ENCODE data around the gene TBC1D2.

TBC1D2 gene

DNA sequence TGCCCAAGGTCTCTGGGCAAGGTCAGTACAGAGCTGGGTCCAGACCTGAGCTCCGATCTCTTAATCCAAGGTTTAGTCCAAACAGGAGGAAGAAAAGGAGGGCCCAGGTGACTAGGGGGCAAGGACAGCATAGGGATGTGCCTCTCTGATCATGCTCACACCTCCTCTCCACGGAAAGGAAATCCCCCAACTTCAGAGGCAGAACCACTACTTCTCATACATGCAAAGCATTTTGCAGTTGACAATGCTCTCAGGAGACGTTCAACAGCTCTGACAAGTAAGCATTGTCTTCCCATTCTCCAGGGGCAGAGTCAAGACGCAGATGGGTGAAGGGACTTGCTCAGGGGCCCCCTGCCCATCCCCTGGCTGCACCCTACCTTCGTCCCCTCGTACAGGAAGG, 54.3 kb downstream of the TBC1D2 start:
- no peak overlapping the region for H3K4me3 ChIP-seq

DNA sequence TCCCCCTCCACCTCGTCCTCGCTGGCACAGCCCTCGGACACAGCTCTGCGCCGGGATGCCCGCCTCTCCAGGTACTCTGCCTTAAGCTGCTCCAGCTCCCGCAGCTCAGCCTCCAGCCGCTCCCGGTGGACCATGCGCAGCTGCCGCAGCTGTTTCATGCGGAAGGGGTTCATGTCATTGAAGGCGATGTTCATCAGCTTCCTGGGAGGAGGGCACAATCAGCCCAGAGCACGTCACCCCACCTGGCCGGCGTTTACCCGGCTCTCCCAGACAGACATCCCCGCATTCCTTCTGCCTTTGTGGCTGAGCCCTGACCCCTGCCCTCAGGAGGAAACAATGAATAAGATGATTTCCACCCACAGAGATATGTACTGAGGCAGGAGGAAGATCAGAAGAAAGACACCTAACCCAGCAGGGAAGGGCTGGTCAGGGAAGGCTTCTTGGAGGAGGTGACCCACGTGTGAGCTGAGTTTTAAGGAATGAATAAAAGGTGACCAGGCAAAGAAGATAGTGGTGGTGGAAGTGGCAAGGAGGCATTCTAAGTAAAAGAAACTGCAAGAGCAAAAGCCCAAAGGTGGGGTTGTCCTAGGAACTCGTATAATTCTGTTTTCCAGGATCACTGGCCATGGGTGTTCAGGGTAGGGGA, 55.9 kb downstream of the TBC1D2 start:
- Histone ChIP-seq H3K27ac (no peak overlapping the region), H3K4me3 (no peak overlapping the region)

More for the DNA sequence above, 54.3 kb downstream of the TBC1D2 start:
- H3K27ac ChIP-seq = no peak overlapping the region

DNA sequence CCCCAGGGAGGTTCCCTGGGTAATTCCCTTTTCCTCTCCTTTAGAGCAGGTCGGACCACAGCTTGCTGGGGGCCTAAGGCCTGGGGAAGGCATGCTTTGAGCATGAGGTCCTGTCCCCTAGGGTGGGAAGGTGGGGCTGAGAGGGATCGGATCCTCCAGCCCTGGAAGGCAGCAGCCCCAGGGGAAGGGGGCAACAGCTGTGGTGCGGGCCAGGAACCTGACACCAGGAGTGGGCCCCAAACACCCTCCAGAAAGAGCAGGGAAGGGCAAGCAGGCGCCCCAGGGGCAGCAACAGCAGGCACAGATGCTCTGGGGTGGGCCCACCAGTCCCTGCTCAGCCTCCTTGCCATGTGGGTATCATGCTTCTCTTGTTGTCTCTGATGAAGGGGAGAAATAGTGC, 59.8 kb downstream of the TBC1D2 start:
- H3K4me3 ChIP-seq = no peak overlapping the region
- H3K27ac ChIP-seq = no peak overlapping the region

DNA sequence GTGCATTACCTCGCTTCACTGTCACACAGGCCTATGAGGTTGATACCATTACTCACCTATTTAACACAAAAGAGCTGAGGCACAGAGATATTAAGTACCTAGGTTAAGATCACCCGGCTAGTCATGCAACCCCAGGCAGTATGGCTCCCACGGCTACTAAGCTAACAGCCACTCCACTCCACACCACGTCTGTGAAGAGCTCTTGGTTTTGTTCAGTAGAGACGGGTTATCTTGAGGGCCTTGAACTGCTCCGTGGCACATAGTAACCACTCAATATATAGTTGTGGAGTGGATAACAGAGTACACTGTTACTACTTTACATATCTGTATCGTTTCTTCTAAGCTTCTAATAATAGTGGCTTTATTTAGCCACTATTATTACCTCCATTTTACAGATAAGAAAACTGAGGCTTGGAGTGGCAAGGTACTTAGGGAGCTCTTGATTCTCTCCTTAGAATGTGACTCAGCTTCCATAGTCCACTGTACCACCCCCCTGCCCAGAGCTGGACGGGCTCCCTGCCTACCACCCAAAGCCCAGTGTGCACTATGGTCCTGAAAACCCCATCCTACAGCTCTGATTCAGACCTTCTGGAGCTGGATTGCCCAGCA, 62.0 kb downstream of the TBC1D2 start:
- Histone ChIP-seq H3K27ac (peak overlapping the region in 18 of 21 experiments; percentile 35 to 82 (median 68)), H3K4me3 (peak overlapping the region; percentile 42 to 75 (median 65))

DNA sequence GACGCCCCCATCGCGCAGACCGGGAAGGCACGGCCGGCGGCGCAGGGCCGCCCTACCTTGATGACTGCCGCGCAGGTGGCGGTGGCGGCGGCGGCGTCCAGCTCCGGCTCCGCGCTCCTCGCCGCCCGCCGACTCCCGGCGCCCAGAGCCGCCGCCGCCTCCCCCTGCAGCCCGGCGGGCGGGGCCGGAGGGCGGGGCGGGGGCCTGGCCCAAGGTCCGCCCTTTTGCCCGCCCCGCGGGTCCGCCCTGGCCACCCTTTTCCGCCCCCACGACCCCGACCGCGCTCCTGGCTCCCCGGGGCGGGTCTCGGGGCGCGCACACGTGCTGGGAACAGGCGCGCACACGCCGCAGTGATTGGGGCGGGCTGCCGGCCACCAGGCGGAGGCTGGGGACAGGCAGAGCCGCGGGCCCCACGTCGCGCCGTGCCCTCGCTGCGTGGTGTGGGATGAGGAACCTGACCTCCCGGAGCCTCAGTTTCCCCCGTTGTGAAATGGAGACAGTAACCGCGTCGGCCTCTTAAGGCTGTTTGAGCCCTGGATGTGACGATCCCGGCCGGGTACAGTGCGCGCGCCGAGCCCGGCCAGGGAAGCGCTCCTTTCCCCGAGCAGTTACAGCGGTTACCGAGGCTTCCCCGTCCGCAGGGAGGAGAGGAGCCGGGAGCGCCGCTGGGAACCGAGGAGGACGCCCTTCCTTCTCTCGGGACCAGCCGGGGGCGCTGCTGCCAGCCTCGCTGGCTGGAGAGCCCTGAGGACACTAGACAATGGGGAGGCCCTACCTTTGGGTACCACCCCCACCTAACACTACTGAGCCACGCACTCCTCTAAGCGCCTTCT, 62.7 kb downstream of the TBC1D2 start, which contains the start of gene CORO2A:
CORO2A (minus strand) TSS at position 135 of the 833 bp plus-strand sequence. CDS start 34,977 bp downstream, outside the sequence.
- H3K27ac ChIP-seq = peak within 1 kb of the TSS; percentile 35 to 82 (median 68)

DNA sequence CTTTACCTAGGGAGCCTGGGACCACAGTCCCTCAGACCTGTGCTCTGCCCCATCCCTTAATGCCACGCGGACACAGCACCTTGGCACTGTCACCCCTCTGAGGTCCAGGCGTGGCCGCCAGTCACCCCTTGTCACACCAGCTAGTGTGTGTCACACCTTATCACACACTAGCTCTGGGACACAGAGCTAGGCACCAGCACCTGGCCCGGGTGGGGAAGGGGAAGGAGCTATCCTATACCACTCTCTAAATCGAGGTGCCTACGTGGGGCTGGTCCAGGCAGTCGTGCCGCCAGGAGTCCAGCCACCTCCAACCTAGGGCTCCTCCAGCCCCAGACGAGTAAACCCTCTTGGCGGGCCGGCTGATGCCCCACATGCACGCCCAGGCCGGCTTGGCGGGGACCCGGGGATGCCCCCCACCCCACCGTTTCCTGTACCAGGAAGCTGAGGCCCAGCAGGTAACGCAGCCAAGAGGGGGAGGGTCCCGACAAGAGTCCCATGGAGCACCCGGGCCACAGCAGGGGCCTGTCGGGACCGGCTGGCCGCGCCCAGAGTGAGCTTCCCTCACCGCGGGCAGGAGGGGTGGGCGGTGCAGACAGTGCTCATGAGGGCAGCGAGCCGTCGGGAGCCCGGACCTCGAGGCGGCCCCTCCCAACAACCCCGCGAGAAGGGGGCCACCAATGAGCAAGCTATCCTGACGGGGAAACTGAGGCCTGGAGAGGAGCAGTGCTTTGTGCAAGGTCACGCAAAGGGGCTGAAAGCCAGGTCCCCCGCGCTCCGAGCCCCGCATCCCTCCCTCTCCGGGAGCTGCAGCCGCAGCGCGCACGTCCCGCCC, 63.6 kb downstream of the TBC1D2 start:
- peak overlapping the region; percentile 42 to 75 (median 65) for H3K4me3 ChIP-seq
- peak overlapping the region in 18 of 21 experiments; percentile 5 to 82 (median 68) for H3K27ac ChIP-seq

More for the DNA sequence above, 62.7 kb downstream of the TBC1D2 start, which contains the start of gene CORO2A:
- peak within 1 kb of the TSS; percentile 42 to 75 (median 65) for H3K4me3 ChIP-seq

DNA sequence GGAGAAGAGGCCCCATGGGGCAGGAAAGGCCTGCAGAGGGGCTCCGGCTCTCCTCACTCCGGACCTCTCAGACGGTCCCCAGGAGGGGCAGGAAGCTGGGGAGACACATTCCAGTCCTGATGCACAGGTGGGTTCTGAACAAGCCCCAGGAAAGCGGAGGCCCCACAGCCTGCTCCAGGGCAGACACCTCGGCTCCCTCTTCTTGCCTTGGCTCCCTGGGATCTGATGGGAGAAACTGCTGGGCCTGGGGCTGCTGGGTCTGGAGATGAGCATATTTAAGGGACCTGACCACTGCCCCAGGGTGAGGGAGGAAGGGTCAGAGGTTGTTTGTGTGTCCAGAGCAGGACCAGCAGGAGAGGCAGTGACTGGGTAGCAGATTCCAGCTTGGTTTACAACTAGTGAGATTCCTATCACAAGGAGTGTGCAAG, 64.3 kb downstream of the TBC1D2 start:
- Histone ChIP-seq H3K4me3 (peak overlapping the region in 4 of 7 experiments; percentile 42 to 75 (median 66)), H3K27ac (peak overlapping the region in 1 of 21 experiments; percentile 5)

DNA sequence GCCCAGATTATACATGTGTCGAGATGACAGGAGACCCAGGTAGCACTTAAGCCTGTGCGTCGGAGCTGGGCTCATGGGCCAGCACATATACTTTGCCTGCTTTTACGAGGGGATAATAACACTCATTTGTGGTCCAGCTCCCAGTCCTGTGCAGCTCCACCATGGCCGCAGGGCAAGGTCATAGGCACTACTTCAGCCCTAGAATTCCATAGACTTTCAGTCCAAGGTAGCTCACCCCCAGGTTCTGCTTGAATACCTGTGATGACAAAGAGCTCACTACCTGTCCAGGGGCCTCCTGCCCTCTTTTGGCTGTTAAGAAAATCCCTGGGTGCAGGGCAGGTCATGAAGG, 64.7 kb downstream of the TBC1D2 start:
- Histone ChIP-seq H3K27ac (no peak overlapping the region), H3K4me3 (no peak overlapping the region)

DNA sequence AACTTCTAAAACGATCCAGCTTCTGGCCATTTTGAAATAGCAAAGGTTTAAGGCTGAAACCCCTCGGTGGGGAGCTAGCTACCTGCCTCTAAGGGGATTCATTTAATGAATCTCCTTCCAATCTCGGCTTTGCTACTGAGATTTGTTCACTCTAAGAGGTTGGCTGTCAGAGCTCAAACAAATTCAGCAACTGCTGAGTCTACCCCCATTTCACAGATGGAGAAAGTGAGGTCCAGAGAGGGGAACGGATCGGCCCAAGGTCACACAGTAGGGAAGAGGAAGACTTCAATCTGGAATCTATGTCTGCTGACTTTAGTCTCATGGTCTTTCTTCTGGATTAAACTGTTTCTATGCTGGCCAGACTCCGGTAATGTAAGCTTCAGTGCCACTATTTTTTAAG, 66.0 kb downstream of the TBC1D2 start:
- H3K4me3 ChIP-seq = no peak overlapping the region
- H3K27ac ChIP-seq = no peak overlapping the region

DNA sequence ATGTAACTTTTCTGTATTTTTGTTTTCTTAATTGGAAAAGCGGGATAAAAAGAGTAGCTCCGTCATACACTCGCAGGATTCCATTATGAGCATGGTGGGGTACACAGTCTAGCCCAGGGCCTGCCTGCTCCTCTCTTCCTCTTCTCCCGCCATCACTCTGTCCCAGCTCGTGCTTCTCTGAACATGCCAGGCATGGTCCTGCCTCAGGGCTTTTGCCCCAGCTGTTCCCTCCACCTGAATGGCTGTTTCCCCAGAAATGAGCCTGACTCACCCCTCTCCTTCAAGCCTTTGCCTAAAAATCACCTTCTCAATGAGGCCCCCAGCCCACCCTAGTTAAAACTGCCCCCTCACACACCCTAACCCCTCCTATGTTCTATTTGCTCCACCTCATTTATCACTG, 67.5 kb downstream of the TBC1D2 start:
- H3K27ac ChIP-seq = no peak overlapping the region
- no peak overlapping the region for H3K4me3 ChIP-seq

DNA sequence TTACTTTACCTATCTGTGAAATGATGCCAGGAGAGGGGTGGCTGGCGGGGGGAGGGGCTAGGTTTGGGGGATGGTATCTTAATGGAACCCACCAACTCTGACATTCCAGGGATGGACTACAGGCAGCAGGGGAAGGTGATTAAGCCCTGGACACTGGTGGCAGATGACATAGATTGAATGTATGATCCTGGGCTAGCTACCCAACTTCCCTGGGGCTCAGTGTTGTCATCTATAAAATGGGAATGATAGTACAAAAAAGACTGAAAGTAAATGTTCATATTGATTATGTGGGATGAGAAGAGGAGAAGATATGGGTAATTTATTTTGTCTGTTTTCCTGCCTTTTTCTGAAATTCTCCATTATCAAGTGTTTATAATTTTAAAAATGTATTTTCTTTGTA, 69.2 kb downstream of the TBC1D2 start:
- Histone ChIP-seq H3K27ac (no peak overlapping the region), H3K4me3 (no peak overlapping the region)

DNA sequence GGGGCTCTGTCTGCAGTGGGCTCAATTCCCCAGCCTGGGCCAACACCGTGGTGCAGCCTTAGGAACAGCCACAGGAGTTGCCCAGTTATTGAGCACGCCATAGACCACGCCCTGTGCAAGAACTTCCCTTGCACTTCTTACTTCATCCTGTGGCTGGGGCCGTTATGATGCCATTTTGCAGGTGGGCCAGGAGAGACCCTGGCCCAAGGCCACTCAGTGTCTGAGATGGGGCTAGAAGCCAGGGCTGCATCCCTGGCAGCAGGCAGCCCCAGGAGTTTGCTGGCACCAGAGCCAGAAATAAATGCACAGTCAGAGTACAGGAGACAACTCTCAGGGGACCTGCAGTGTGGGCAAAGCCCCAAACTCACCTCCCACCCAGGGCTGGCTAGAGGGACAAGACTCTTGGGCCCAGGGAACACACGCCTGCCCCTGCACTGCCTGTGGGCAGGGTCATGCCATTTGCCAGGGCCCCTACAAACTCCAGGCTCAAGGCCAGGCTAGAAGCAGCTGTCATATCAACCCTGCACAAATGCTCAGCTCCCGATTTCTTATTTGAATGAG, 69.8 kb downstream of the TBC1D2 start:
- Histone ChIP-seq H3K4me3 (no peak overlapping the region), H3K27ac (no peak overlapping the region)

DNA sequence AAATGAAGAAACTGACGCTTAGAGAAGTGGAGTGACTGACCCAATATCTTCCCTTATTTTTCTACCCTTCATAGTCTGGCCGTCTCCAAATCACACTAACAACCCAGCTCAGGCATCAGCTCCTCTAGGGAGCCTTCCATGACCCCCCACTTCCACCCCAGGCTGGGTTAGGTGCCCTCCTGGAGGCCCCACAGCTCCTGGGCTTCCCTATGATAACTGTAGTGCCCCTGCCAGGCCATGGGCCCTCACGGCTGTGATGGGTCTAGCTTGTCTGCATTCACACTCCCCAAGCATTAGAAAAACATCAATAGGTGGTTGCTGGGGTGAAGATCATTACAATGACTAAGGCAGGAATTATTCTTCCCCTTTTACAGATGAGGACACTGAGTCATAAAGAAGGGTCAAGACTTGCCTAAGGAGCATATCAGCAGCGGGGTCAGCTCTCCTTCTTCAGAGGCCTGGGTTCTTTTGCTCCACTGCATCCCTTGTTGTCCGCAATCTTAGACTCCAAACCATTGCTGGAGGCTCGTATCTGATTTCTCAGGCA, 70.4 kb downstream of the TBC1D2 start:
- Histone ChIP-seq H3K27ac (no peak overlapping the region), H3K4me3 (no peak overlapping the region)

DNA sequence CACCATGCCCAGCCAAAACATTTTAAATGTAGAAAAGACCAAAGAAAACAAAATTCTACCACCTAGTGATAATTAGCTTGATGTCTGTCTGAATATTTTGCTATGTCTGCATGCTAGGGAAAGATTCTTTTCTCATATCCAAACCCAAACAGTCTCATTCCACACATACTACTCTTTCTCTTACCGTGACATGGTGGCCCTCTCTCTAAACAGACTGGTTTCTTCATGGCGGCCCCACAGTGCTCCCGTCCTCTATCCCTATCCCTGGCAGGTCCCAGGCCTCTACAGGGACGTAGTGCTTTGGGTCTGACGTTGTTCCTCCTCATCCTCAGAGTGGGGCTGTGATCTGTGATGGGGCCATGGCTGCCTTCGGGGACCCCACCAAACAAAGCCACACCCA, 71.1 kb downstream of the TBC1D2 start:
- Histone ChIP-seq H3K4me3 (no peak overlapping the region), H3K27ac (no peak overlapping the region)

DNA sequence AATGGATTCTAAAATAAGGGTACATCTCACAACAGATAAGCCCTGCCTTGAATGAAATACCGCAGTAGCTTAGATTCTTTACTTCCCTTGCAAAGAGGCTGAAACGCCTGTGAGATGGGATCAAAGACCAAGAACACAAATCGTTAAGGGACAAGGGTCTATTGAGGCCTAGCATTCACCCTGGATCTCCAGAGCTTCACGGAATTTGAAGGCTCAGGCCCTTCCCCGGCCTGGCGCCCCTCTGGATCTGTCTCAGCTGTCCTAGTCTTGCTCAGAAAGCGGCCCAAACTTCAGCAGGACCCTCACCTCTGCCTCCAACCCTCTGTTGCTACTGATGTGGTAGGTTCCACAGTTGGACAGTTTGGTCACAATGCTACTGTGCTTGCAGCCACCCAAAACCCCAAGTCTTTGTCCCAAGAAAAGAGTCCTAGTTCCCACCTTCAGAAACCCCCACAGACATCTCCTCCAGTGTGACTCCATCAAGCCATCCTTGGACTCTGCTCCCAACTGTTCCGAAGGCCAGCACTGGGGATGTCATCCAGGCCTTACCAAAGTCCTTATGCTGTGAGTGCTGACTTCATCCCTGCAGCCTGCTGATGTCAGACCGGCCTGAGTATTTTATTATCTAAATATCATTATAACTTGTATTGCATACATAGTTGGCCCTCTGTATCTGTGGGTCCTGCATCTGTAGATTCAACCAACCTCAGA, 72.4 kb downstream of the TBC1D2 start:
- Histone ChIP-seq H3K27ac (no peak overlapping the region), H3K4me3 (no peak overlapping the region)

DNA sequence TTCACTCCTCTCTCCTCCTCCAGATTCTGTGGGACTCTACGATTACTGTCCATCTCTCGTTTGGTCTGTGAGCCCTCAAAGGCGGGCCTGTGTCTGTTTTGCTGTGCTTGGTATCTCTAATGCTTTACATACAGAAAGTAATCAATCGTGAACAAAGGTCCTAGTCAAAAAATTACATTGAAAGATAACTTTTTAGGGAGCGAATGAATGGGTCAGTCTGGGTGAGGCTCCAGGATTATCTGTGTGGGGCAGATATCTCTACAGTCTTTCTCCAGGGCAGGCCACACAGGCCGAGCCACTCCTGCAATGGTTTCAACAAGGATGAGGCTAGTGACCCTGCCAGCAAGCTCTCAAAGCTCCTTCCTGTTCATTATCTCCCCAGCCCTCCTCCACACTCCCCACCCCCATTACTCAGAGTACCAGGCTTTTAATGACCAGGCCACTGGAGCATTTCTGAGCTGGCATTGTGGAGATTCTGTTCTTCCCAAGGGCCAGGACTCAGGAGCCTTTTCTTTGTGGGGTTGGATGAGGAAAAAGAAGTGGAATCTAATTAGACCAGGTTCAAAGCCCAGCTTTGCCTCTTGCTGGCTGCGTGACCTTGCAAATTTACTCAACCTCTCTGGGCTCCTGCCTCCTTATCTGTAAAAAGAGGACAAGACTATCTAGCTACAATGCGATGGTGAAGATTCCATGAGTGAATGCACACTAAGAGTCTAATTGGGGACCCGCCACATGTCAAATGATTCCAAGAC, 73.2 kb downstream of the TBC1D2 start:
- Histone ChIP-seq H3K27ac (no peak overlapping the region), H3K4me3 (no peak overlapping the region)

DNA sequence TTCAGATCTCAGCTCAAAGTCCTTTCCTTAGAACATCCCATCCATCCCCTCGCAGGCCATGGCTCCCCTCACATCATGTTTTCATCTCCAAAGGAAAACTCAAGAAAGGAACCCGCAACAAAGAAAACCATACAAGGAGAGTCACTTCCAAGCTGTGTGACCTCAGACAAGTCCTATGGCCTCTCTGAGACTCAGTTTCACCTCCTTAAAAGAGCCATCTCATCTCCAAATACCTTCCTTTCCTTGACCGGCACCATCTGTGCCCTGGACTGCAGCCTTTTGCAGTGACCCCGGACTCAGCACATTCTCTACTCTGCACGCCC, 73.7 kb downstream of the TBC1D2 start:
- Histone ChIP-seq H3K4me3 (no peak overlapping the region), H3K27ac (no peak overlapping the region)

DNA sequence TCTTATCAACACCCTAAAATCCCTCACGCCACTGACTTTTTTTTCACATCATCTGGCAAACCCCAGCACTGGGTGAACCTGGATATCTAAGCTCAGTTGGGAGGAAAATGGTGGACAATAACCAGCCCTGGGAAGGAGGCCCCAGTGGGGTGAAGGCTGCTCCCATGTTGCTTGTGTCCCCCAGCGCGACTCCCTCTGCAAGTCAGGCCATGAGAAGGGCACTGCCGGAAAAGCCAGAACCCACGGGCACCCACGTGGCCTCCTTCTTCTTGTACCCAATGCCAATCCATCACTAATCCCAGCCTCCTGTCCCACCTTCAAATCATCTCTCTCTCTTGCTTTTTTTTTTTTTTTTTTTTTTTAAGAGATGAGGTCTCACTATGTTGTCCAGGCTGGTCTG, 74.5 kb downstream of the TBC1D2 start:
- H3K27ac ChIP-seq = no peak overlapping the region

More for the DNA sequence above, 74.5 kb downstream of the TBC1D2 start:
- H3K4me3 ChIP-seq = no peak overlapping the region

Measured in skin epidermis (tissue), 12 donors.